Measurements from ENCODE around the gene MRPL4. TPM values are rescaled to one million over a fixed set of nuclear protein-coding genes. Genes with fewer than 3 reads are reported as not detected.

The MRPL4 gene
- total RNA-seq, 2 experiments from 2014 or later, result 55.4 to 58.6 TPM

- peaks cover 9% of the 10 kb centered on the region for H3K36me3 Mint-ChIP-seq (ENCODE audit: low read depth)
- ChIA-PET CTCF (interaction anchor here (1.4 to 2.4 kb wide), 2 partner anchors 24 to 34 kb away, joined by 4 to 8 read pairs; no protein-coding TSS in a partner anchor), POLR2A (interaction anchor here (1.2 to 8.9 kb wide), 2 partner anchors 22 to 88 kb away, joined by 4 to 105 read pairs; partner anchors contain the start of genes ICAM1 and TYK2)
- no peak for DNase-seq
- peak overlapping the region; percentile 23 for H3K27ac Mint-ChIP-seq
- H3K27me3 Mint-ChIP-seq, result peaks cover 74% of the 10 kb centered on the region
- H3K4me3 Mint-ChIP-seq, result peak overlapping the region; percentile 65
- H3K4me1 Mint-ChIP-seq, result peaks cover 66% of the 10 kb centered on the region
- H3K9me3 Mint-ChIP-seq, result no peaks in the 10 kb centered on the region
Measured at GRCh38 chr19:10292789-10293636, 41.0 kb downstream of the MRPL4 start.

GRCh38 chr19:10293637-10294367 is 41.8 kb downstream of the MRPL4 start:
- no peak for DNase-seq
- ChIA-PET CTCF (no interaction called here), POLR2A (no interaction called here)
- H3K27ac Mint-ChIP-seq, result no peak overlapping the region
- H3K4me1 Mint-ChIP-seq, result peaks cover 59% of the 10 kb centered on the region
- H3K36me3 Mint-ChIP-seq (ENCODE audit: low read depth), result peaks cover 9% of the 10 kb centered on the region
- H3K4me3 Mint-ChIP-seq, result no peak overlapping the region
- H3K9me3 Mint-ChIP-seq, result no peaks in the 10 kb centered on the region
- peaks cover 70% of the 10 kb centered on the region for H3K27me3 Mint-ChIP-seq

GRCh38 chr19:10294368-10294697 is 42.3 kb downstream of the MRPL4 start:
- Mint-ChIP-seq H3K36me3 (ENCODE audit: low read depth) (peaks cover 9% of the 10 kb centered on the region), H3K4me1 (peaks cover 54% of the 10 kb centered on the region), H3K27me3 (peaks cover 65% of the 10 kb centered on the region), H3K9me3 (no peaks in the 10 kb centered on the region), H3K27ac (no peak overlapping the region), H3K4me3 (peak overlapping the region; percentile 13)
- CTCF ChIA-PET, result no interaction called here
- DNase-seq, result no peak
- POLR2A ChIA-PET, result interaction anchor here (2.1 kb wide), 1 partner anchor 24 kb away, joined by 8 read pairs; the partner anchor contains the start of gene ICAM1

- peaks cover 61% of the 10 kb centered on the region for H3K27me3 Mint-ChIP-seq
- H3K4me1 Mint-ChIP-seq, result peaks cover 47% of the 10 kb centered on the region
- peaks cover 9% of the 10 kb centered on the region for H3K36me3 Mint-ChIP-seq (ENCODE audit: low read depth)
- CTCF ChIA-PET, result no interaction called here
- H3K9me3 Mint-ChIP-seq, result no peaks in the 10 kb centered on the region
- H3K27ac Mint-ChIP-seq, result no peak overlapping the region
- H3K4me3 Mint-ChIP-seq, result peak overlapping the region; percentile 71
- DNase-seq, result peak; percentile 78
- POLR2A ChIA-PET, result interaction anchor here (0.7 to 2.7 kb wide), 3 partner anchors 8 to 137 kb away, joined by 3 to 10 read pairs (median 8); partner anchors contain the start of genes ICAM1 and ICAM4
Measured at GRCh38 chr19:10295305-10295846, 43.4 kb downstream of the MRPL4 start.

GRCh38 chr19:10295847-10296591 is 44.0 kb downstream of the MRPL4 start:
- ChIA-PET CTCF (no interaction called here), POLR2A (interaction anchor here (0.7 to 2.7 kb wide), 4 partner anchors 9 to 136 kb away, joined by 3 to 10 read pairs (median 6); partner anchors contain the start of genes ICAM1 and ICAM4)
- DNase-seq, result no peak
- Mint-ChIP-seq H3K36me3 (ENCODE audit: low read depth) (peaks cover 9% of the 10 kb centered on the region), H3K27ac (no peak overlapping the region), H3K27me3 (peaks cover 55% of the 10 kb centered on the region), H3K4me1 (peaks cover 41% of the 10 kb centered on the region), H3K4me3 (peak overlapping the region; percentile 71), H3K9me3 (no peaks in the 10 kb centered on the region)

- Mint-ChIP-seq H3K36me3 (ENCODE audit: low read depth) (no peaks in the 10 kb centered on the region), H3K4me3 (no peak overlapping the region), H3K27ac (no peak overlapping the region), H3K9me3 (no peaks in the 10 kb centered on the region), H3K27me3 (peaks cover 24% of the 10 kb centered on the region), H3K4me1 (peaks cover 16% of the 10 kb centered on the region)
- no peak for DNase-seq
- ChIA-PET POLR2A (no interaction called here), CTCF (interaction anchor here (1.0 to 1.6 kb wide), 3 partner anchors 29 to 106 kb away, joined by 3 to 4 read pairs (median 3); partner anchors contain the start of gene ICAM1)
Measured at GRCh38 chr19:10299545-10300458, 47.8 kb downstream of the MRPL4 start.

GRCh38 chr19:10305139-10305806 is 53.3 kb downstream of the MRPL4 start:
- Mint-ChIP-seq H3K27me3 (peaks cover 5% of the 10 kb centered on the region), H3K36me3 (ENCODE audit: low read depth) (no peaks in the 10 kb centered on the region), H3K27ac (no peak overlapping the region), H3K4me3 (no peak overlapping the region), H3K9me3 (no peaks in the 10 kb centered on the region), H3K4me1 (peaks cover 5% of the 10 kb centered on the region)
- ChIA-PET CTCF (interaction anchor here (0.8 kb wide), 1 partner anchor 46 kb away, joined by 4 read pairs; no protein-coding TSS in a partner anchor), POLR2A (interaction anchor here (0.9 to 1.6 kb wide), 2 partner anchors 11 to 34 kb away, joined by 3 to 4 read pairs; partner anchors contain the start of genes FDX2 and ICAM1)
- no peak for DNase-seq

GRCh38 chr19:10306327-10306726 is 54.3 kb downstream of the MRPL4 start:
- no peaks in the 10 kb centered on the region for H3K9me3 Mint-ChIP-seq
- ChIA-PET CTCF (no interaction called here), POLR2A (no interaction called here)
- peaks cover 3% of the 10 kb centered on the region for H3K27me3 Mint-ChIP-seq
- H3K36me3 Mint-ChIP-seq (ENCODE audit: low read depth), result no peaks in the 10 kb centered on the region
- H3K27ac Mint-ChIP-seq, result no peak overlapping the region
- H3K4me3 Mint-ChIP-seq, result no peak overlapping the region
- DNase-seq, result no peak
- peaks cover 5% of the 10 kb centered on the region for H3K4me1 Mint-ChIP-seq

- H3K27ac Mint-ChIP-seq, result no peak within 1 kb of the TSS
- no peaks in the 10 kb centered on the region for H3K9me3 Mint-ChIP-seq
- H3K4me1 Mint-ChIP-seq, result peaks cover 3% of the 10 kb centered on the region
- no peak for DNase-seq
- ChIA-PET POLR2A (no interaction called here), CTCF (no interaction called here)
- no peak within 1 kb of the TSS for H3K4me3 Mint-ChIP-seq
- no peaks in the 10 kb centered on the region for H3K27me3 Mint-ChIP-seq
- no peaks in the 10 kb centered on the region for H3K36me3 Mint-ChIP-seq (ENCODE audit: low read depth)
Measured at GRCh38 chr19:10309423-10309822, 57.4 kb downstream of the MRPL4 start, which contains the start of gene ZGLP1. Gene ZGLP1, minus strand, starts transcription at chr19:10309815.

Data from activated CD4-positive, alpha-beta memory T cell treated with anti-CD3 and anti-CD28 coated beads, Interleukin-2, amount 10 ng/mL, durations not matched to agents 7 days and 5 days (primary cell).